ENCODE measurements around the gene FSTL4.

FSTL4 gene

DNA sequence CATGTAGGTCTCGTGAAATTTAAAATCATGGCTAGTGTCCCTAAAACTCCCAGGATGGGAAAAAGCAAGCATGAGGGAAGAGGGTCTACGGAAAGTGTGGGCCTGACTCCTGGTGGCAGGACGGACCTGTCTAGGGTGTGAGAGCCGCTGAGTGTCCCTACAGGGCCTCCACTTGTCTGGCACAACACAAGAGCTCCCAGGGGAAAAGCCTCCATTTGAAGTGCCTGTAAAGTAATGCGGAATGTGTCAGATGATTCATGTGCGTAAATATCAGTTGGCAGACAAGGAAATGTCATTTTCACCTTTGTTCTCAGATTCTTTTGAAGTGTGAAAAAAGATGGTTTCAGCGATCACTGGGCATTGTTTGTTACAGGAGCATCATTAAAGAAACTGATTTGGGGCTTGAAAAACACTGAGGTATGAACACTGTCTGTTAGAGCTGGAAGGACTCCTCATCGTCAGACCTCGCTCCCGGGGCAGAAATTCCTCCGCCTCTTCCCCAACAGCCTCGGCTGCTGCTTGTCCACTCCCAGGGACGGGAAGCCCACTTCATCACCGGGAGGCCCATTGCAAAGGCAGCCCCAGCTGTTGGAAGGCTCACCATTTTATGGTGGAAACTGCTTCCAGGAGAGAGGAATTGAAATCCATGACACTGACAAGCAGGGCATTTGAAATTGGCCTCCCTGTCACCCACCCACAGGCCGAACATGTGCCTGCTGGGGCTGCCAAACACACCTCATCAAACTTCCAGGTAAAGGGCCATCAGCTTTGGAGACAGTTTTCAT is 240.8 kb downstream of the FSTL4 start:
- no peak for DNase-seq (ENCODE audit: low read depth in 1 of 2, low spot score in 1 of 2)

GRCh38 chr5:133370904-133371303 is 241.4 kb downstream of the FSTL4 start:
- DNase-seq (ENCODE audit: low read depth in 1 of 2, low spot score in 1 of 2), result no peak

DNA sequence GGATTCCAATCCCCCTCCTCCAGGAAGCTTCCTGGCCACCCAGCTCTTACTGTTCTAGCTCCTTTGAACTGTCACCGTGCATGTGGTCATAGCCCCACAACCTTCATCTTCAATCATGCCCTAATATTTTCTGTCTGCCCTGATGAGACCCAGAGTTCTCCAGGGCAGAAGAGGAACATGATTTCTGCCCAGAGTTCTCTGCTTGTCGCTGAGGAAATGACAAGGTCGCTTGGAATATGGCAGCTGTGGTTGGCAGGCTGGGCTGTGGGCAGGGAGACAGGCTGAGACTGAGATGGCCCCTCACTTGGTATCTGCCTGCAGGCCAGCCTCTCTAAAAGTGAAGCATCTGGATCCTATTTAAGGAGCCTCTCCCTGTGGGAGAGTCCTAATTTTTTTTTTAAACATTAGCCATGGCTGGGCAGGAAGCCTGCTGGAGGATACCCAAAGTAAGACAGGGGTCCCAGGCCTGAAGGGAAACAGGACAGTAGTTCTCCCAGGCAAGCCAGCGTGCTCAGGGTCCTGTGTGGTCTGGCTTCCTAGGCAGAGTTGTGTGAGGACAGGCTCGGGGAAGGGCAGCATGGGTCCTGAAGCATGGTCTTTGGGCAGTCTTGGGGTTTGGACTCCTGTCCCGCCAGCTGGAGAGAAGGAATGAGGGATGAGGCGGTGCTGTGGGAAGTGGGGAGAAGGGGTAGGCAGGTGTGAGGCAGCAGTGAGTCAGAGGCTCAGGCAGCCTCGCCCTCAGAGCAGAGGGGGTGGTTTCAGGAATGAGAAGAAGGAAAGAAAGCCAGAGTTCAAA is 242.1 kb downstream of the FSTL4 start:
- DNase-seq (ENCODE audit: low read depth in 1 of 2, low spot score in 1 of 2), result no peak

- DNase-seq (ENCODE audit: low read depth in 1 of 2, low spot score in 1 of 2), result no peak
Measured at GRCh38 chr5:133368916-133369783, 243.2 kb downstream of the FSTL4 start.

DNA sequence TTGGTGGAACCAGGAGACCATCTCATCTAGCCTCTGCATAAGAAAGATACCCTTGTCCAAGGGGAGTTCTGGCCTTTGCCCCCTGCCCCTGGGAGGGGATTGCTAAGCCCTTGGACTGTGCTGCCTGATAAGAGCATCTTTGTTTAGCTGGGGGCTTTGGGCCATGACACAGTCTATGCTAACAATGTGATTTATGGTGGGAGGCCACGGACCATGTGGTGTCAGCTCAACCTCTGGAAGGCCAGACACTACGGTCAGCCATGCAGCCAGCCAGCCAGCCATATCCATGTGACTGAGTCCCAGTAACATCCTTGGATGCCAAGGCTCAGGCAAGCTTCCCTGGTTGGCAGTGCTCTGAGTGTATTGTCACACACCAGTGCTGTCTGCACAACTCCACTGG is 244.4 kb downstream of the FSTL4 start:
- DNase-seq (ENCODE audit: low read depth in 1 of 2, low spot score in 1 of 2), result no peak

GRCh38 chr5:133367071-133367786 is 245.1 kb downstream of the FSTL4 start:
- DNase-seq (ENCODE audit: low read depth in 1 of 2, low spot score in 1 of 2), result no peak

- DNase-seq (ENCODE audit: low read depth in 1 of 2, low spot score in 1 of 2), result no peak
Measured at GRCh38 chr5:133366438-133366837, 245.9 kb downstream of the FSTL4 start.

GRCh38 chr5:133365738-133366137 is 246.6 kb downstream of the FSTL4 start:
- DNase-seq (ENCODE audit: low read depth in 1 of 2, low spot score in 1 of 2), result no peak

DNA sequence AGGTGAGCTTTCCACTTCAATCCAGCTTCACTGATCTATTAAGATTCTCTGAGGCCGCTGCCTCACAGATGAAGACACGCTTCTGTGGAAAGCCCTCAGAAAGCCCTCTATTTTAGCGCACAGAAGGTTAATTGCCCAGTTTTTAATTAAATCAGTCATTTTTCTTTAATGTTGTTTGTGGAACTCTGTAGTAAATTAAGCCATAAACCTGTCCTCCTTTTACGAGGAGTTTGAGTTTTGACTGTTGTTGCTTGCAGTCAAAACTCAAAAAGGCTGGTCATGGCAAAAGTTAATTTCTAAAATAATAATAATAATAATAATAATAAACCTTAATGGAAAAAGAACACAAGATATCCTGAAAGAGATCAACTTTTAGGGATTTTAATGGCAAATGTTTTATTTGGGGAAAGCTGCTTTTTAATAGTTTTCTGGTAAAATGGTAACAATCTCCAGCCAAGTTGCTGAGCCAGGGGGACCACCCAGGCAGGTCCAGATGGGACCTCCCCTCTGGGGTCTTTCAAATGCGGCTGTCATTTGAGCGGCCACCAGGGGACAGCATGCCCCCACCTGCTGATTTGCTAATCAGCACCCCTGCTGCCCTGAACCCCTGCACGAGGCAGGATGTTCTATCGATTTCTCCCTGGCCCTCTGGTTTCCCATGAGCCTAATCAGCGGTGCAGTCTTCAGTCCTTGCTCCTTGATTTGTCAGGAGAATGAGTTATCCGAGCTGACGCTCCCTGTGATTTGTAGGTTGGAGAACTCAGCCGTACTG is 247.2 kb downstream of the FSTL4 start:
- DNase-seq (ENCODE audit: low read depth in 1 of 2, low spot score in 1 of 2), result no peak

DNA sequence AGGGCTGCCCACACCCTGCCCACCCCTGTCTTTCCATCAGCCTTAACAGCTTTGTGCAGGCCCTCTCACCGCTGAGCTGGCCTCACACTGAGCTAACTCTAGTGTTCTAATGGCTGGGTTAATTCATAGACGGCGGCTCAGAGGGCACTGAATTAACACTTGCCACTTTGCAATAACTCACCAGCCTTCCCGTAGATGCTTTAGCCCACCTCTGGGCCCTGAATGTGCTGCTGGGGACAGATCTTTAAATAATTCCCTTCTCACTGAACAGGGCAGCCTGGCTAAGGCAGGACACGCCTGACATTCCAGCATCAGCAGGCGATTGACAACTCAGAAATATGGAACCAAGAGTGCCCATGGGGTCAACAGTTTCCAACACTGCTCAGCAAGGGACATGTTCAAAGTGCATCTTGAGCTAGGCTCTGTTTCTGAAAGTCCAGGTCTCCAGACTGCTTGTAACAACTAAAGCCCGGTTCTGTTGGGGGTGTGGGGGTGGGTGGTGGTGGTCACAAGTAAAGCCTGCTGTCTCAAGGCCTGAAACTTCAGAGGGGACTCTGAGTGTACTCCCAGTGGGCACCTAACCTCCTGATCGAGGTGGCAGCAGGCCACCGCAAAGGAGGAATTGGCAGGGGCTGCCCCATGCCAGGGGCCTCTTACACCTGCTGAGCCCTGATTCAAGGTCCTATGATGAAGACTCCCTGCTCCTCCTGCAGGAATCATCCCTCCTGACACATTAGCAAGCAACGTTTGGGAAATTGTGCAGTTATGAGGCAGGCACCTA is 248.3 kb downstream of the FSTL4 start:
- no peak for DNase-seq (ENCODE audit: low read depth in 1 of 2, low spot score in 1 of 2)

DNA sequence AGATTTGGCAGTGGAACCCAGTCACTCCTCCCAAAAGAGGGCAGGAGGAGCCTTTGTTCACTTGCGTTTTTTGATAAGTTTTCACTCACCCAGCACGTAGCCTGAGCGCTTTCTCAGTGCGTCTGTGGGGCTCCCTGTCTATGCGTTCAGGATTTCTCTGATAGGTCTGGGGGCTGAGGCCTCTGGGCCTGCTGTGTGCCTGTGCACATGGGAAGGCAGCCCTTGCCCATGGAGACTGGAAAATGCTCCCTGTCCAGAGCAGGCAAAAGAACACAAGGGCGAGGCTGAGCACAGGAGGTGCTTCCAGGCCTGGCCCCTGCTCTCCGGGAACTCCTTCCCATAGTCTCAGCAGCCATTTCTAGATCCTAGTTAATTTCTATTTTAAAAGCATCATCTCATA is 249.9 kb downstream of the FSTL4 start:
- DNase-seq (ENCODE audit: low read depth in 1 of 2, low spot score in 1 of 2), result no peak

GRCh38 chr5:133361922-133362321 is 250.4 kb downstream of the FSTL4 start:
- no peak for DNase-seq (ENCODE audit: low read depth in 1 of 2, low spot score in 1 of 2)

DNA sequence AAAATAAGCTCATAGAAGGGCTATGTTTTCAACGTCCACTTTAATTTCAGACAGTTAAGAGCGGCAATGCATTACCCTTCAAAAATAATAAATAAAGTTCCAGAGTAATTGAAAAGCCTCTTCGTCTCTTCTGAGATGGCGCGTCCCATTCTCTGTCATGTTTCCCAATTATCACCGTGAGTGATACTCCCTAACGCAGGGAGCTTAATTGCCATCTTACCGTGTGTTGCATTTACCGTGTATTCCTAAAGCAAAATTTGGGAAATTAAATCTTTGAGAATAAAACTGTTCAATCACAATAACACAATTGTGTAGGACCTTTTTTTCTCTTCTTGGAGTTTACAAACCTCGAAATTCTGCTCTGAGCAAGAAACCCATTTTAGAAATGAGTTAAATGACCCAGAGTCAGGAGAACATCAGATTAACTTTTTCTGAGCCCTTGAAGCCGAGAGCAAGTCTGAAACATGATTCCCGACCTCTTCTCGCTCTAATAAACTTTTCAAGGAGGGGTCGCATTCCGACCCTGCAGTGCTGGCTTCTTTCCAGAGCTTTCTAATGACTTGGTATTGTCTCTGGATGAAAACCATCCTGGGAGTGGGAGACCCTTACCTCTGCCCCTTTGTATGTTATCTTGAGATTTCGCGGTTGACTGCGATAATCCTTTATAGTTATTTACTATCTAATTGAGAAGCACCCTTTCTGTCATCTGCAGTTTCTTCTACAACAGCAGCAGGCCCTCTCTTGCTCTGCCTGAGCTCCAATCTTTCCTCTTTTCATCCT is 251.5 kb downstream of the FSTL4 start:
- no peak for DNase-seq (ENCODE audit: low read depth in 1 of 2, low spot score in 1 of 2)

GRCh38 chr5:133359861-133360260 is 252.5 kb downstream of the FSTL4 start:
- no peak for DNase-seq (ENCODE audit: low read depth in 1 of 2, low spot score in 1 of 2)

- no peak for DNase-seq (ENCODE audit: low read depth in 1 of 2, low spot score in 1 of 2)
Measured at GRCh38 chr5:133358271-133358670, 254.1 kb downstream of the FSTL4 start.

GRCh38 chr5:133357758-133358157 is 254.6 kb downstream of the FSTL4 start:
- DNase-seq (ENCODE audit: low read depth in 1 of 2, low spot score in 1 of 2), result no peak

GRCh38 chr5:133356984-133357421 is 255.3 kb downstream of the FSTL4 start:
- DNase-seq (ENCODE audit: low read depth in 1 of 2, low spot score in 1 of 2), result no peak

GRCh38 chr5:133356396-133356983 is 255.9 kb downstream of the FSTL4 start:
- no peak for DNase-seq (ENCODE audit: low read depth in 1 of 2, low spot score in 1 of 2)

Data from activated T-helper 1 cell treated with anti-CD3 and anti-CD28 coated beads, Interleukin-2, amount 50 U/mL, for 16 hours (primary cell).